GM18507 (cell line): ENCODE data around the gene PDE8B.
"Not testable (repeated sequence)": the region's sequence is repeated elsewhere in the genome, so short reads cannot be mapped to it uniquely, and the experiment has no call there.

ENCODE experiments used
- DNase-seq: peaks from one replicate; pipeline ENCODE4 v3.0.0; 2011; ENCODE audit warnings: low read depth; ENCODE audit not compliant: insufficient read length; ENCODE audit errors: extremely low spot score
- FAIRE-seq: peaks from 2 replicates; lab custom pipeline; 2011; peaks lifted over from hg19 to GRCh38; lab: Jason Lieb, UNC

PDE8B gene

DNA sequence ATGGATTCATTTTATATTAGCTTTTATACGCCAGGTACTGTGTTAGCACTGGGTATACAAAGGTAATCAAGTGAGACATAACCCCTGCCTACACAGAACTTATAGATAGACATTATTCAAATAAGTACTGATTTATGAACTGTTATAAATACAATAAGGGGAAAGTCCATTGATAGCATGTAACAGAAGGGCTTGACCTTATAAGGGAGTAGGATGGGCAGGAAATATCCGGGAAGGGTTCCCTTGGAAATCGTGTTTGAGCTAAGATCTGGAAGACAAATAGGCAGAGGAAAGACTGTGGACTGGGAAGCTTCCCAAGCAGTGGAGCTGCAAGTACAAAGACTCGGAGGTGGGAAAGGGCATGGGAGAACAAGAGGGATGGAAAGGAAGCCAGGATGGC is 170.2 kb downstream of the PDE8B start:
- DNase-seq (no peak), FAIRE-seq (no peak)

GRCh38 chr5:77383336-77383735 is 172.9 kb downstream of the PDE8B start:
- not testable (repeated sequence) for FAIRE-seq, DNase-seq

GRCh38 chr5:77386340-77386739 is 175.9 kb downstream of the PDE8B start:
- not testable (repeated sequence) for FAIRE-seq, DNase-seq

GRCh38 chr5:77389746-77390145 is 179.3 kb downstream of the PDE8B start:
- DNase-seq (no peak), FAIRE-seq (no peak)

DNA sequence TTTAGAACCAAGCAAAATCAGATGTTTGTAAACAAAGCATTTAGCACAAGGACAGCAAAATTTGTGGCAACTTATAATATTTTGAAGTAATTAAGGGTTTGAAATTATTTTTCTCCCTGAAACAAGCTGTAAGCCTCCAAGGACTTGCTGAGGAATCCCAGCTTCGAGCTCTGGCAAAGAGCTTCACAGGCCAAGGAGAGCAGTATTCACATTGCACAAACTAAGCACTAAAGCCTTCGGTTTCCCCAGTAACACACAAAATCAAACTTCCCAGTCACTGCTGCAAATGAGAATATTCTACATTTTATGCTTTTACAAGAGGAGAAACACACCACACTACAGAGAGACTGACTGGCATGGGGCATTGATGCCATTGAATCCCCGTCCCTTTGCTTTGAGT is 179.7 kb downstream of the PDE8B start:
- FAIRE-seq = no peak
- no peak for DNase-seq

- no peak for FAIRE-seq
- no peak for DNase-seq
Observed at GRCh38 chr5:77390795-77391194, 180.3 kb downstream of the PDE8B start.

GRCh38 chr5:77391240-77391765 is 180.8 kb downstream of the PDE8B start:
- no peak for FAIRE-seq
- DNase-seq = no peak

DNA sequence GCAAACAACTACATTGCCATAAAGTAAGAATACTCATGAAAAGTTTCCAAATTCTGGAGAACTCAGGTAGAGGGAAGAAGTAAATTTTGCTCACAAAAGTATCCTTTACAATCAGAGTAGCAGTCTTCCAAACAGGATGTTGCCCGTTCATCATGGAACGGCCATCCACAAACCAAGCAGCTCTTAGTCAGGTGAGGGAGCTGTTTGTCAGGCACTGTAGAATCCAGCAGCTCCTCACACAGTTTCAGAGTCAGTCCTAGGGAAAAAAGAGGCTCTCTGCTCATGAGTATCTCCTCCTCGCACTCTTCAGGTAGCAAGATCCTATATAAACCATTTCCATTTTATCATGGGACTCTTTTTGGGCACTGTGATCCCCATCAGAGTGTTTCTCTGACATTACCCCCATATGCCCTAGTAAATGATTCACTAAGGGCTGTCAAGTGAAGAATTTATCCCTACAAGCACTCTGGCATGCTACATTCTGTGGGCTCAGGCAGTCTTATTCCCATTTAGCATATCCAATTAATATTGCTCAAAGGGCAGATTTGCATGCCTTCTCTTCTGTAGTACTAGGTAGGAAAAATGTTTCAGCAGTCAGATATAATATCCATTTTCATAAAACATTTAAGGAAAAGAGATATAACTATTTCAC is 183.7 kb downstream of the PDE8B start:
- DNase-seq (no peak), FAIRE-seq (no peak)

GRCh38 chr5:77396017-77396416 is 185.5 kb downstream of the PDE8B start:
- no peak for FAIRE-seq

GRCh38 chr5:77397686-77398292 is 187.3 kb downstream of the PDE8B start:
- DNase-seq (no peak), FAIRE-seq (no peak)

More at GRCh38 chr5:77396017-77396416, 185.5 kb downstream of the PDE8B start:
- DNase-seq = no peak

DNA sequence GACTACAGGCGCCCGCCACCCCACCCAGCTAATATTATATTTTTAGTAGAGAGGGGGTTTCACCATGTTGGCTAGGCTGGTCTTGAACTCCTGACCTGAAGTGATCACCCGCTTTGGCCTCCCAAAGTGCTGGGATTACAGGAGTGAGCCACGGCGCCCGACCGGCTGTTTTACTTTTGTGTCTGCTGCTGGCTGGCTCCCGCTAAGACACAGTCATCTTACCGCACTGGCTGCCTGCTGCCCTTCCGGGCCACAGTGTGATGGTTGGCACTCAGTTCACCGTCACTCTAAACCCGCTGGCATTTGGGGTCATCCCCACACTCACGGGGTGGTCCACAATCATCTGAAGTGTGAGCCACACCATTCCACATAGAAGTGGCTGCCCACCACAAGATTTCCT is 188.0 kb downstream of the PDE8B start:
- FAIRE-seq = no peak
- DNase-seq = no peak

DNA sequence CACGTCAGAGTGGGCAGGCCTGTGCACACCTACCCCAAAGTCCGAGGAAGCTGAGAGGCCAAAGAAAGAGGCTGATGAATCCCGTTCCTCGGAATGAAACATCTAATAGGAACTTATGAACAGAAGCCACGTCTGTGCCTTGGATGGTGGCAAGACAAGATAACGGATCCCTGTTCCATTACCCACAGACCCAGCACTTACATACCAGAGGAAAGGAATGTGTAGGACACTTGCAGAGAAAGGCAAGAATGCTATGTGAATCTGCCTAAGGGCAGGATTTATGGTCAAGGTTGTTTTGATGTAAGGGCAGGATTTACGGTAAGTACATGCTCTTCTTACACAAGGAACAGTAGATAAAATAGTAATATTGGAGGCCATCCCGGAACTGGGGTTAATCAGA is 188.4 kb downstream of the PDE8B start:
- DNase-seq (no peak), FAIRE-seq (no peak)

GRCh38 chr5:77400645-77401044 is 190.2 kb downstream of the PDE8B start:
- FAIRE-seq = no peak
- no peak for DNase-seq

DNA sequence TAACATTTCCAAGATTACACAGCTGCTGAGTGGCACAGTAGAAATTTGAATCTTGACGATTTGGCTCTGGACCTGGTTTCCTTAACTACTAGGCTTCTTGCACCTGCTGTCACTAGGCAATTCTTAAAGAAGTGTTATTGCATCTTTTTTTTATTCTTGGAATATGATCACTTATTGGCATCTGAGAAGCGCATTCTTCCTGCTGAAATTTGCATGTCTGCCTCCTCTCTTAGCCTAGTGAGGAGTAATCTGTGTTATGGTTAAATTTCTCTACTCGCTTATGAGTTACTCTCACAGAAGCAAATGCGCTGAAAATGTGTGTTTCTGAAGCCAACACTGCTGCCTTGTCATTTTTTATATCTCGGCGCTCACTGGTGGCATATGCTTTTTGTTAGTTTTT is 192.3 kb downstream of the PDE8B start:
- DNase-seq (no peak), FAIRE-seq (no peak)

GRCh38 chr5:77407152-77407551 is 196.7 kb downstream of the PDE8B start:
- FAIRE-seq (no peak), DNase-seq (no peak)

GRCh38 chr5:77409870-77410621 is 199.6 kb downstream of the PDE8B start:
- FAIRE-seq (no peak), DNase-seq (no peak)

DNA sequence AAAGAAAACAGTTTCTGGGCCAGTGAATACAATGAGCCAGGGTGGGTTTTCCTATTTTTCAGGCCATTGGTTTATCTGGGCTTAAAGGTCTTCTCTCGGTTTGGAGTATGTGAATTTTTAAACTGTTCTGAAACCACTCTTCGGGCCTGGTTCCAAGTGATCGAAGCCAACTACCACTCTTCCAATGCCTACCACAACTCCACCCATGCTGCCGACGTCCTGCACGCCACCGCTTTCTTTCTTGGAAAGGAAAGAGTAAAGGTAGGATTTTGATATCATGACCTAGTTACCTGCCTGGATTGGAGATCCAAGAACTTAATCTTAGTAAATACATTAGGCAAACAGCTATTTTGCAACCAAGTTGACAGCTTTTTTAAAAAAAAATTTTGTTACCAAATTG is 202.6 kb downstream of the PDE8B start:
- FAIRE-seq = no peak
- DNase-seq = no peak

DNA sequence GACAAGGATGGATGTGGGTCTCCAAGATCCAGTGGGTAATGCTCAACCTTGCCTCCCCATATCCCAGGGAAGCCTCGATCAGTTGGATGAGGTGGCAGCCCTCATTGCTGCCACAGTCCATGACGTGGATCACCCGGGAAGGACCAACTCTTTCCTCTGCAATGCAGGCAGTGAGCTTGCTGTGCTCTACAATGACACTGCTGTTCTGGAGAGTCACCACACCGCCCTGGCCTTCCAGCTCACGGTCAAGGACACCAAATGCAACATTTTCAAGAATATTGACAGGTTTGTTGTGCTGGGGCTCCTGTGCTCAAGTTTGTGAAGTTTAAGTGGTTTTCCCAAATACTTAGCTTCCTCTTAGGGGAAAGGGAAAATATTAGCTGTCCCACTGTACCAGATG is 207.7 kb downstream of the PDE8B start:
- no peak for DNase-seq
- no peak for FAIRE-seq

DNA sequence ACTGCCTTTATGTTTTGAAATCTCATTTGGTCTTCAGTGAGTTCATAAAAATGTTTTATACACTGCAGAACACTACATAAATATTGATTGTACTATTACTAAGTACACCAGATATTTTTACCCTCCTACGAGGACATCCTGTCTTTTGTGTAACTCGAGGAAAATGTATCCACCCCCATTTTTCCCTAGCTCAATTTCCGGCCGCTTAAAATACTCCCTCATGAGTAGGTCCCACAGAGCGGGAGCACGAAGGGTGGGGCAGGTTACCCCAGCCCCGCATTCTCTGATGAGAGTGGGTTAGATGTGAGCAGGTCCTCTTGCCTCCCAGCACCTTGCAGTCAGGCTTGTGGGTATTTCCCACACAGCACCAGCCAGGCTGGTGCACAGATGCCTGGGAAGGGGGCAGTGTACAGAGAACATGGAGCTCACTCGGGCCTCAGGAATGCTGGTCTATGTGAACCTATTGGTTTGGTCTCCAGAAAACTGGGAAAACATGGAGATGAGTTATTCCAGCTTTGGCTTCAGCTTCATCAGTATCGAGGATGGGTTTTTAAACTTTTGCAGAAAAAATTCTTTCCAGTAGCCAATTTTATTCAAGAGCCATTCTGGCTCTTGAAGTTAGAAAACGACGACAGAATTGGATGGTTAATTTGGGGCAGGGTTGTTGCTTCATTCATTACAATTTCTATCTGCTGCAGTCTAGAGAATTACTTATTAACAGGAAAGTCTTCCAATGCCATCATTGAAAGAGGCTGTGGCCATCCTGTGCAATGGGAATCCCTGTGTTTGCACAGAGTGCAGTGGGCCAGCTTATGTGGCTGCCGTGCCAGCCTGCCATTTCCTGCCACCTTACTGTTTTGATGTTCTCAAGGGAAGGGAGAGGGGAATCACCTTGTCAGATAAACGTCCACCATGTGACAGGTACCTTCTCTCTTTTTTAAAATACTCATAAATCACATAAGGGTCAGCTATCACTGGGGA is 208.4 kb downstream of the PDE8B start:
- DNase-seq (no peak), FAIRE-seq (no peak)
